OCI-LY3 (cell line): ENCODE results near the gene TCEANC.
A peak's percentile ranks its signal among the peaks of the same experiment; 100 is the strongest.
"Not testable (repeated sequence)": the region's sequence is repeated elsewhere in the genome, so short reads cannot be mapped to it uniquely, and the experiment has no call there.

Experiments
- H2AFZ ChIP-seq: fragments of 200-600, 300-600 bp; shearing (Covaris generic); 2 replicates; pipeline ENCODE4 v1.6.0; 2014; ENCODE audit warnings: antibody characterized with exemption, low read depth, low read length
- H3K27ac ChIP-seq: fragments of 200-600, 300-600 bp; sonication (generic); 2 replicates; pipeline ENCODE4 v1.5.1; 2014; ENCODE audit warnings: mild to moderate bottlenecking, low read length, moderate library complexity, mixed read lengths
- H3K27me3 ChIP-seq: fragments of 200-600, 300-600 bp; sonication (generic); 2 replicates; pipeline ENCODE4 v1.6.1; 2014; ENCODE audit warnings: low read depth, low read length, mixed read lengths
- H3K36me3 ChIP-seq: fragments of 200-600, 300-600 bp; sonication (generic); replicated peaks from 2 replicates; pipeline ENCODE3; 2014; ENCODE audit warnings: low read depth, low read length, mixed read lengths
- H3K4me1 ChIP-seq: fragments of 300-600, 200-600 bp; sonication (generic); 2 replicates; pipeline ENCODE4 v1.6.1; 2014; ENCODE audit warnings: low read length, mixed read lengths
- H3K4me2 ChIP-seq: fragments of 200-600, 300-600 bp; sonication (generic); 2 replicates; pipeline ENCODE4 v1.6.1; 2014; ENCODE audit warnings: low read length, mixed read lengths
- H3K4me3 ChIP-seq: fragments of 300-600, 200-600 bp; sonication (generic); 2 replicates; pipeline ENCODE4 v1.5.1; 2014; ENCODE audit warnings: antibody characterized with exemption, mild to moderate bottlenecking, low read length, moderate library complexity
- H3K79me2 ChIP-seq: fragments of 300-600, 200-600 bp; shearing (Covaris generic); 2 replicates; pipeline ENCODE4 v1.6.1; 2014; ENCODE audit warnings: mild to moderate bottlenecking, low read length, mixed read lengths
- H3K9ac ChIP-seq: fragments of 300-600, 200-600 bp; shearing (Covaris generic); 2 replicates; pipeline ENCODE4 v1.6.0; 2014; ENCODE audit warnings: mild to moderate bottlenecking, low read length, moderate library complexity
- H3K9me3 ChIP-seq: fragments of 200-600, 300-600 bp; shearing (Covaris generic); 2 replicates; pipeline ENCODE4 v1.6.1; 2014; ENCODE audit warnings: low read length, mixed read lengths; ENCODE audit not compliant: insufficient read depth
- H4K20me1 ChIP-seq: fragments of 200-600, 300-600 bp; sonication (generic); 2 replicates; pipeline ENCODE4 v1.6.1; 2016; ENCODE audit warnings: low read length, mixed read lengths; ENCODE audit not compliant: insufficient read depth
- EZH2phosphoT487 ChIP-seq: fragments of 200-600 bp; shearing (Covaris generic); IDR thresholded peaks from 2 replicates; pipeline ENCODE4 v1.6.1; 2018; ENCODE audit warnings: antibody characterized with exemption, mixed run types, low read depth
- TF ChIP-seq, protein P1 (sequence below): fragments of 200-600, 300-600 bp; sonication (generic); IDR thresholded peaks from 2 replicates; pipeline ENCODE4 v1.5.1; 2014; ENCODE audit warnings: antibody characterized with exemption, low read length, low read depth

The TCEANC gene

DNA sequence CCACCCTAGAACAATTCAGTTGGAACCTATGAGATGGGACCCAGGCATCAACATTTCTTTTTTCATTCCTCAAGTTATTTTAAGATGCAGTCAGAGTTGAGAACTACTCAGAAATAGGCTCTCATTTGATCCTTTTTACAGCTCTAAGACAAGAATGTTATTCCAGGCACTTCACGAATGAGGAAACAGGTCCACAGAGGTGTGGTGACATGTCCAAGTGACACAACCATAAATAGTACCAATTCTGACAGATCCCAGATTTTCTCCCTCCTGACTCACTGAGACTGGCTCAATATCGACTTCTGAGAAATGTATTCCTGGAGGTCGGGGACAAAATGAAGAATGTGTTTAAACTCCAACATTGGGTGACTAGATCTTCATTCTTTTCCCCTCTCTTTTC is 11.1 kb downstream of the TCEANC start:
- Histone ChIP-seq H3K9me3 (no peaks in the 10 kb centered on the region), H3K4me1 (peaks cover 18% of the 10 kb centered on the region), H3K9ac (no peak overlapping the region), H2AFZ (no peak overlapping the region), H3K79me2 (no peaks in the 10 kb centered on the region), H3K27me3 (no peaks in the 10 kb centered on the region), H3K4me3 (no peak overlapping the region), H4K20me1 (no peaks in the 10 kb centered on the region), H3K36me3 (peaks cover 14% of the 10 kb centered on the region), H3K4me2 (no peak overlapping the region), H3K27ac (no peak overlapping the region)
- TF ChIP-seq EZH2phosphoT487, result no peak
- TF ChIP-seq, protein P1, sequence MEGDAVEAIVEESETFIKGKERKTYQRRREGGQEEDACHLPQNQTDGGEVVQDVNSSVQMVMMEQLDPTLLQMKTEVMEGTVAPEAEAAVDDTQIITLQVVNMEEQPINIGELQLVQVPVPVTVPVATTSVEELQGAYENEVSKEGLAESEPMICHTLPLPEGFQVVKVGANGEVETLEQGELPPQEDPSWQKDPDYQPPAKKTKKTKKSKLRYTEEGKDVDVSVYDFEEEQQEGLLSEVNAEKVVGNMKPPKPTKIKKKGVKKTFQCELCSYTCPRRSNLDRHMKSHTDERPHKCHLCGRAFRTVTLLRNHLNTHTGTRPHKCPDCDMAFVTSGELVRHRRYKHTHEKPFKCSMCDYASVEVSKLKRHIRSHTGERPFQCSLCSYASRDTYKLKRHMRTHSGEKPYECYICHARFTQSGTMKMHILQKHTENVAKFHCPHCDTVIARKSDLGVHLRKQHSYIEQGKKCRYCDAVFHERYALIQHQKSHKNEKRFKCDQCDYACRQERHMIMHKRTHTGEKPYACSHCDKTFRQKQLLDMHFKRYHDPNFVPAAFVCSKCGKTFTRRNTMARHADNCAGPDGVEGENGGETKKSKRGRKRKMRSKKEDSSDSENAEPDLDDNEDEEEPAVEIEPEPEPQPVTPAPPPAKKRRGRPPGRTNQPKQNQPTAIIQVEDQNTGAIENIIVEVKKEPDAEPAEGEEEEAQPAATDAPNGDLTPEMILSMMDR, result no peak

DNA sequence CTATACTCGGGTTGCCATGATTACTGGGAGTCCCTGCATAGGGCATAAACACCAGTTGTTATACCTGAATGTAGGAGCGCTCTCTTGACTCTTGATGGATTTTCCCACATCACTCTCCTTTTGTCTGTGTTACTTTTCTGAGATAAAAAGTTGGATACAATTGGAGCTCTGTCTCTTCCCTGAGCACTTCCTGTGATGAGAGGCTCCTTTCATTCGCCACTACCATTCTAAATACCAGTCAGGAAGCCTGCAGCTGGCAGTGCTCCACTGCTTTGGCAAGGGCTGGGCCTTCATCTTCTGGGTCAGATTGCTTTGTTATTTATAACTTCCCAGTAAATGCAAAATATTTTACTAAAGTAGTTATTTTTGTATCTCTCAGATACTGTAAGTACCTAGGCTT is 13.9 kb downstream of the TCEANC start:
- H3K4me1 ChIP-seq, result peaks cover 28% of the 10 kb centered on the region
- H4K20me1 ChIP-seq, result no peaks in the 10 kb centered on the region
- TF ChIP-seq, protein P1, result no peak
- no peak for TF ChIP-seq EZH2phosphoT487
- H3K9ac ChIP-seq, result no peak overlapping the region
- no peaks in the 10 kb centered on the region for H3K79me2 ChIP-seq
- no peaks in the 10 kb centered on the region for H3K9me3 ChIP-seq
- H3K27ac ChIP-seq, result no peak overlapping the region
- no peak overlapping the region for H3K4me3 ChIP-seq
- H2AFZ ChIP-seq, result no peak overlapping the region
- H3K4me2 ChIP-seq, result no peak overlapping the region
- no peaks in the 10 kb centered on the region for H3K27me3 ChIP-seq
- H3K36me3 ChIP-seq, result peaks cover 9% of the 10 kb centered on the region

DNA sequence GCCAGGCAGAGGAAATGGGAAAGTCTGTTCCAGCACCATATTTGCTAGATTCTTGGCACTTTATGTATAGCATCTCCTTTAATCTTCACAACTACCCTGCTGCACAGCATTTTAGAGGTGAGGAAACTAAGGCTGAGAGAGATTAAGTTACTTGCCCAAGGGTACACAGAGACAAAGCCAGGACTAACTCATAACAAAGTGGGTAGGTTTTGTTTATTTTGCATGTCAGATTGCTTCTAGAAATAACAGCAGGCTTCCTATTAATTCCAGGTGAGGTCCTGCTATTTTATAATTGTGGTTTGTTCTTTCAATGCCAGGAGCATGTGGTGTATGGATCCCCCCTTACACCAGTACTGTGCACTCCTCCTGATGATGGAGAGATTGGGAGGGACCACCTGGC is 15.0 kb downstream of the TCEANC start:
- TF ChIP-seq, protein P1, result no peak
- TF ChIP-seq EZH2phosphoT487, result no peak
- H3K79me2 ChIP-seq, result no peaks in the 10 kb centered on the region
- no peak overlapping the region for H3K4me3 ChIP-seq
- H3K4me1 ChIP-seq, result peaks cover 28% of the 10 kb centered on the region
- H3K27ac ChIP-seq, result no peak overlapping the region
- H3K9me3 ChIP-seq, result no peaks in the 10 kb centered on the region
- peaks cover 5% of the 10 kb centered on the region for H3K36me3 ChIP-seq
- no peaks in the 10 kb centered on the region for H4K20me1 ChIP-seq
- H3K9ac ChIP-seq, result no peak overlapping the region
- H3K27me3 ChIP-seq, result no peaks in the 10 kb centered on the region
- no peak overlapping the region for H2AFZ ChIP-seq
- no peak overlapping the region for H3K4me2 ChIP-seq

DNA sequence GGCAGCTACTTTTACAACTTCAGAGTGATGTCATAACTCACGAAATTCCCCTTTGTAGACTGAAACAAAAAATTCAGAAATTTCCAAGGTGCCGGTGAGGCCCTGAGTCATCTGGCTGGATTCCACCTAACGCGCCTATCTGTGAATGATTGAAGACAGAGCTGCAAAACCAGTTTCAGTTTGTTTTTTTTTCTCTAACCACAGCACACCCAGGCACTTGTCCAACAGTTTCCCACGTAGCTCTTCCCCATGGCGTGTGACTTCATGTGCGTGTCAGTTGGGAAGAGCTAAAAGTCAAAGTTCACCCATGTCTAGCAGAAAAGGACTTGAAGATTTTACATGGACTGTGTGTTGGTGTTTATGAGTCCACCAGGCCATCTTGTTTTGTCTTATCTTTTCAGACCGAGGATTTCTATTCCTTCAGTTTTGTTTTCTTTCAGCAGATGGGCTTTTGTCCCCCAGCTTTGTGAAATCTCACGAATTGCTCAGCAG is 16.4 kb downstream of the TCEANC start:
- peak overlapping the region; percentile 92 for H3K27ac ChIP-seq
- H2AFZ ChIP-seq, result 0 out of 2 replicates have a peak overlapping the region, but pooled peaks have one; percentile 60
- H4K20me1 ChIP-seq, result no peaks in the 10 kb centered on the region
- TF ChIP-seq, protein P1, result no peak
- no peak for TF ChIP-seq EZH2phosphoT487
- no peaks in the 10 kb centered on the region for H3K79me2 ChIP-seq
- H3K9me3 ChIP-seq, result no peaks in the 10 kb centered on the region
- no peaks in the 10 kb centered on the region for H3K36me3 ChIP-seq
- peak overlapping the region; percentile 88 for H3K4me2 ChIP-seq
- no peaks in the 10 kb centered on the region for H3K27me3 ChIP-seq
- H3K4me1 ChIP-seq, result peaks cover 28% of the 10 kb centered on the region
- peak overlapping the region; percentile 66 for H3K4me3 ChIP-seq
- peak overlapping the region; percentile 15; the same call in 1 of the 2 replicates for H3K9ac ChIP-seq

DNA sequence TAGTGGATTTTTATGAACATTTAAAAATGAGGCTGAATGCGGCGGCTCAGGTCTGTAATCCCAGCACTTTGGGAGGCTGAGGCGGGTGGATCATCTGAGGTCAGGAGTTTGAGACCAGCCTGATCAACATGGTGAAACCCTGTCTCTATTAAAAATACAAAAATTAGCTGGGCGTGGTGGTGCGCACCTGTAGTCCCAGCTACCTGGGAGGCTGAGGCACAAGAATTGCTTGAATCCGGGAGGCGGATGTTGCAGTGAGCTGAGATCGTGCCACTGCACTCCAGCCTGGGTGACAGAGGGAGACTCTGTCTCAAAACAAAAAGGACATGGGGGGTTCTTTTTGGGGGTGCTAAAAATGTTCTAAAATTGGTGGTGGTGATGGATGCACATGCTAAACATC is 16.8 kb downstream of the TCEANC start:
- not testable (repeated sequence) for H3K79me2 ChIP-seq, H3K36me3 ChIP-seq, H3K9me3 ChIP-seq, H3K27me3 ChIP-seq, H2AFZ ChIP-seq, H4K20me1 ChIP-seq
- H3K4me3 ChIP-seq, result peak overlapping the region; percentile 66
- peak overlapping the region; percentile 92 for H3K27ac ChIP-seq
- peak overlapping the region; percentile 15; the same call in 1 of the 2 replicates for H3K9ac ChIP-seq
- peak overlapping the region; percentile 88 for H3K4me2 ChIP-seq
- H3K4me1 ChIP-seq, result peaks cover 28% of the 10 kb centered on the region
